GM12878 (cell line): ENCODE data around the gene BFSP2. TPM values are rescaled to one million over a fixed set of nuclear protein-coding genes. Genes with fewer than 3 reads are reported as not detected.

Experiments used
- ATAC-seq: fragments of 200-7000 bp; cut with Tn5 transposase; 3 replicates; pipeline ENCODE4 v1.9.1; 2020; ENCODE audit warnings: mild to moderate bottlenecking, moderate library complexity
- BruUV-seq: library from RNA; stranded (reverse); fragments of 400-500 nt; replicated peaks from 2 replicates; lab custom pipeline; 2021; lab: Mats Ljungman, UMichigan
- CTCF ChIA-PET: fragments of 300-600 bp; sonication (Branson Sonifier 250); formaldehyde crosslinking; extraction: SDS; loops from one replicate; lab custom pipeline; 2021; ENCODE audit warnings: inconsistent platforms; lab: Yijun Ruan, JAX
- POLR2A ChIA-PET: fragments of 350-600 bp; formaldehyde crosslinking; extraction: SDS; loops from one replicate; lab custom pipeline; 2021; ENCODE audit warnings: inconsistent platforms; lab: Charles Lee
- RAD21 ChIA-PET: fragments of 300-600 bp; sonication (Branson Sonifier 250); formaldehyde crosslinking; loops from one replicate; lab custom pipeline; 2023; ENCODE audit warnings: antibody characterized with exemption; ENCODE audit not compliant: unreplicated experiment; lab: Charles Lee
- SMC1A ChIA-PET: fragments of 300-600 bp; sonication (Branson Sonifier 250); formaldehyde crosslinking; loops from one replicate; lab custom pipeline; 2023; ENCODE audit not compliant: unreplicated experiment, uncharacterized antibody; lab: Charles Lee
- DNase-seq: peaks from one replicate; pipeline ENCODE4 v3.0.0-alpha.2; 2011; ENCODE audit warnings: low read depth, low spot score
- FAIRE-seq: peaks from 3 replicates; lab custom pipeline; 2011; peaks lifted over from hg19 to GRCh38; lab: Jason Lieb, UNC
- H2AFZ ChIP-seq: 2 replicates; pipeline ENCODE4 v1.6.0; 2011; ENCODE audit warnings: low read depth, low read length, control low read depth; ENCODE audit not compliant: control insufficient read depth
- H3K27ac ChIP-seq: 2 replicates; pipeline ENCODE4 v1.5.1; 2011; ENCODE audit warnings: control low read depth; ENCODE audit not compliant: control insufficient read depth, insufficient read depth
- H3K27me3 ChIP-seq, 2 experiments: replicated peaks in 1 of 2; 2 replicates each; pipeline versions ENCODE4 v1.6.0 to v1.6.1; 2011; ENCODE audit warnings: low read length in 1 of 2; ENCODE audit not compliant: control insufficient read depth in 2 of 2, insufficient read depth in 2 of 2
- H3K36me3 ChIP-seq, 2 experiments: 2 replicates each; pipeline ENCODE4 v1.5.1; 2011; ENCODE audit warnings: low read length in 1 of 2; ENCODE audit not compliant: control insufficient read depth in 2 of 2, insufficient read depth in 2 of 2
- H3K4me1 ChIP-seq: 2 replicates; pipeline ENCODE4 v1.6.1; 2011; ENCODE audit warnings: mild to moderate bottlenecking, low read length, moderate library complexity, mixed read lengths; ENCODE audit not compliant: control insufficient read depth, insufficient read depth
- H3K4me2 ChIP-seq: 2 replicates; pipeline ENCODE4 v1.6.0; 2011; ENCODE audit warnings: control low read depth; ENCODE audit not compliant: control insufficient read depth, insufficient read depth
- H3K4me3 ChIP-seq: fragments of 200-600 bp; sonication (generic); 2 replicates; pipeline ENCODE4 v1.5.1; 2016
- H3K79me2 ChIP-seq: 2 replicates; pipeline ENCODE4 v1.6.0; 2011; ENCODE audit warnings: low read length; ENCODE audit not compliant: control insufficient read depth, insufficient read depth
- H3K9ac ChIP-seq: 2 replicates; pipeline ENCODE4 v1.8.0; 2011; ENCODE audit warnings: low read length, control low read depth, mixed read lengths; ENCODE audit not compliant: control insufficient read depth, insufficient read depth
- H3K9me3 ChIP-seq: replicated peaks from 3 replicates; pipeline ENCODE4 v1.5.1; 2011; ENCODE audit warnings: mild to moderate bottlenecking, low read length; ENCODE audit not compliant: control insufficient read depth, insufficient read depth
- H4K20me1 ChIP-seq: 2 replicates; pipeline ENCODE4 v1.6.0; 2011; ENCODE audit not compliant: control insufficient read depth, insufficient read depth
- ATF7 ChIP-seq: fragments of 450-650 bp; IDR thresholded peaks from 2 replicates; pipeline ENCODE4 v1.6.1; 2016; ENCODE audit warnings: low read depth, mild to moderate bottlenecking
- CBFB ChIP-seq: IDR thresholded peaks from 2 replicates; pipeline ENCODE4 v1.6.1; 2016; ENCODE audit warnings: antibody characterized with exemption, low read depth
- FOXM1 ChIP-seq: IDR thresholded peaks from 2 replicates; pipeline ENCODE4 v1.6.1; 2012; ENCODE audit warnings: low read depth, mild to moderate bottlenecking, inconsistent platforms, low read length, moderate library complexity
- KAT2A ChIP-seq: conservative IDR thresholded peaks from 2 replicates; pipeline ENCODE4 v1.6.1; 2011; ENCODE audit warnings: low read depth, low read length; ENCODE audit not compliant: control insufficient read depth
- MXI1 ChIP-seq: fragments of 150-350 bp; IDR thresholded peaks from 2 replicates; pipeline ENCODE4 v1.6.1; 2011; ENCODE audit warnings: low read depth, mild to moderate bottlenecking, inconsistent platforms, low read length, improper control_type of control experiment
- MYB ChIP-seq: fragments of 150-350 bp; IDR thresholded peaks from 2 replicates; pipeline ENCODE4 v1.6.1; 2014; ENCODE audit warnings: mild to moderate bottlenecking, low read depth, low read length, borderline replicate concordance
- POLR2AphosphoS5 ChIP-seq: IDR thresholded peaks from 2 replicates; pipeline ENCODE4 v1.6.1; 2011; ENCODE audit warnings: mild to moderate bottlenecking, low read length, inconsistent platforms
- POU2F2 ChIP-seq: IDR thresholded peaks from 3 replicates; pipeline ENCODE4 v1.6.1; 2011; ENCODE audit warnings: low read depth, mild to moderate bottlenecking, low read length, borderline replicate concordance
- RAD21 ChIP-seq: IDR thresholded peaks from 2 replicates; pipeline ENCODE4 v1.6.1; 2011; ENCODE audit warnings: mild to moderate bottlenecking, low read depth, low read length, moderate library complexity; ENCODE audit not compliant: insufficient read depth
- SPI1 ChIP-seq: IDR thresholded peaks from 2 replicates; pipeline ENCODE4 v1.6.1; 2011; ENCODE audit warnings: low read depth, mild to moderate bottlenecking, low read length, moderate library complexity, borderline replicate concordance; ENCODE audit not compliant: insufficient read depth
- TAF1 ChIP-seq: IDR thresholded peaks from 2 replicates; pipeline ENCODE4 v1.6.1; 2011; ENCODE audit warnings: mild to moderate bottlenecking, low read depth, low read length, borderline replicate concordance
- WGBS: methylation state at CpG from one replicate; pipeline ENCODE4 v1.1.6; 2016; ENCODE audit warnings: low lambda C conversion rate; ENCODE audit not compliant: insufficient replicate concordance, insufficient coverage; ENCODE audit errors: missing lambda C conversion rate; 5-methylcytosine and 5-hydroxymethylcytosine counted together
- in situ Hi-C: fragments of 300-500 bp; cut with MboI; formaldehyde crosslinking; loops from 9 replicates; pipeline ENCODE4 v1.14.3; 2018; ENCODE audit warnings: mixed read lengths
- intact Hi-C: fragments of 100-400 bp; cut with micrococcal nuclease; formaldehyde crosslinking; loops from one replicate; pipeline ENCODE4 v1.14.2; 2022; ENCODE audit not compliant: unreplicated experiment
- polyA plus RNA-seq, 11 experiments: library from polyadenylated mRNA; depleted of rRNA in 4 of 11; unstranded in 6 of 11; stranded (reverse) in 5 of 11; fragments of >200 nt; fragmentation: Nextera tagmentation in 4 of 11; fragmentation: Illumina TruSeq in 1 of 11; extraction: Ambion mirVana in 4 of 11; extraction: Trizol in 1 of 11; gene quantifications; 1 replicate in 1 of 11; 2 replicates in 10 of 11; pipeline versions ENCODE4 v1.2.1 to v1.2.3, GENCODE V29; 2011 to 2016; ENCODE audit warnings: inconsistent platforms in 2 of 11, missing spikeins in 2 of 11, low read depth in 1 of 11
- total RNA-seq, 4 experiments: library from RNA; depleted of rRNA in 3 of 4; stranded (reverse); fragments of >200 nt in 3 of 4; fragmentation: Illumina TruSeq in 1 of 4; extraction: Trizol in 1 of 4; gene quantifications; 2 replicates each; pipeline versions ENCODE4 v1.2.1 to v1.2.3, GENCODE V29; 2013 to 2021
- TF ChIP-seq, protein P1 (sequence below): IDR thresholded peaks from 2 replicates; pipeline ENCODE4 v1.6.1; 2012; ENCODE audit warnings: low read depth, low read length, improper control_type of control experiment
- TF ChIP-seq, protein P2 (sequence below): fragments of 450-650 bp; IDR thresholded peaks from 2 replicates; pipeline ENCODE4 v1.6.1; 2017; ENCODE audit warnings: low read depth, mild to moderate bottlenecking, moderate library complexity
- TF ChIP-seq, protein P3 (sequence below): fragments of 450-650 bp; IDR thresholded peaks from 2 replicates; pipeline ENCODE4 v1.6.1; 2017; ENCODE audit warnings: mild to moderate bottlenecking
- TF ChIP-seq, protein P4 (sequence below): fragments of 450-650 bp; conservative IDR thresholded peaks from 2 replicates; pipeline ENCODE4 v1.6.1; 2017; ENCODE audit warnings: mild to moderate bottlenecking, moderate library complexity

The BFSP2 gene
- total and polyA plus RNA-seq, 10 of the 15 experiments (the other 5 are each of a cell fraction or from before 2014, with no cell fraction given): 1.5 to 20.4 (median 7.3) TPM

DNA sequence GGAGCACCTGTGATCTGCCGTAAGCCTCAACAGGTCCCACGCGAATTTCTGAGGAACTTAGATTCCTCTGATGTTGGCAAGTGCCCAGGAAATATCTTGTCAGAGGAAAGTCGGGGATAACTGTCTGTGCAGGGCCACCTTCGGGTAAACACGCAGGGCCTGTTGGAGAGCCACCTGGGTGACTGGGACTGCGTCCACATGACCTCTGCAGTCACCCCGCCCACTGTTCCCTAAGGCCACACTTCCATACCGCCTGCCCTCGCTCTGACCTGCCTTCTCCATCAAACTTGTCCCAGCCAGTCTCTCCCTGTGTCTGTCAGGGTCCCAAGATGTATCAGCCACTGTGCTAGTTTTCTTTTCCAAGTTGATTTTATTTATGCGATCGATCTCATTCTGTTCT, 28.7 kb downstream of the BFSP2 start:
- Histone ChIP-seq H3K79me2 (no peaks in the 10 kb centered on the region), H3K27me3 (no peaks in the 10 kb centered on the region), H3K4me3 (no peak overlapping the region), H3K27ac (no peak overlapping the region), H3K4me2 (no peak overlapping the region), H3K36me3 (no peaks in the 10 kb centered on the region), H2AFZ (no peak overlapping the region), H4K20me1 (no peaks in the 10 kb centered on the region), H3K9me3 (no peaks in the 10 kb centered on the region), H3K9ac (no peak overlapping the region), H3K4me1 (peaks cover 5% of the 10 kb centered on the region; the same call in 1 of the 2 replicates)
- FAIRE-seq (no peak), ATAC-seq (no peak), DNase-seq (no peak)
- intact Hi-C loops (loop anchor here (5.0 kb wide), 1 partner anchor 499 kb away; no protein-coding TSS in a partner anchor), in situ Hi-C loops (no loop called here)
- BruUV-seq: no TSS peak
- ChIA-PET CTCF (no interaction called here), SMC1A (interaction anchor here (0.6 to 1.5 kb wide), 2 partner anchors 384 to 703 kb away, joined by 3 read pairs; no protein-coding TSS in a partner anchor), RAD21 (no interaction called here), POLR2A (no interaction called here)
- TF ChIP-seq POLR2AphosphoS5: no peak
- TF ChIP-seq, protein P1, sequence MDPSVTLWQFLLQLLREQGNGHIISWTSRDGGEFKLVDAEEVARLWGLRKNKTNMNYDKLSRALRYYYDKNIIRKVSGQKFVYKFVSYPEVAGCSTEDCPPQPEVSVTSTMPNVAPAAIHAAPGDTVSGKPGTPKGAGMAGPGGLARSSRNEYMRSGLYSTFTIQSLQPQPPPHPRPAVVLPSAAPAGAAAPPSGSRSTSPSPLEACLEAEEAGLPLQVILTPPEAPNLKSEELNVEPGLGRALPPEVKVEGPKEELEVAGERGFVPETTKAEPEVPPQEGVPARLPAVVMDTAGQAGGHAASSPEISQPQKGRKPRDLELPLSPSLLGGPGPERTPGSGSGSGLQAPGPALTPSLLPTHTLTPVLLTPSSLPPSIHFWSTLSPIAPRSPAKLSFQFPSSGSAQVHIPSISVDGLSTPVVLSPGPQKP: no peak
- TF ChIP-seq, protein P2, sequence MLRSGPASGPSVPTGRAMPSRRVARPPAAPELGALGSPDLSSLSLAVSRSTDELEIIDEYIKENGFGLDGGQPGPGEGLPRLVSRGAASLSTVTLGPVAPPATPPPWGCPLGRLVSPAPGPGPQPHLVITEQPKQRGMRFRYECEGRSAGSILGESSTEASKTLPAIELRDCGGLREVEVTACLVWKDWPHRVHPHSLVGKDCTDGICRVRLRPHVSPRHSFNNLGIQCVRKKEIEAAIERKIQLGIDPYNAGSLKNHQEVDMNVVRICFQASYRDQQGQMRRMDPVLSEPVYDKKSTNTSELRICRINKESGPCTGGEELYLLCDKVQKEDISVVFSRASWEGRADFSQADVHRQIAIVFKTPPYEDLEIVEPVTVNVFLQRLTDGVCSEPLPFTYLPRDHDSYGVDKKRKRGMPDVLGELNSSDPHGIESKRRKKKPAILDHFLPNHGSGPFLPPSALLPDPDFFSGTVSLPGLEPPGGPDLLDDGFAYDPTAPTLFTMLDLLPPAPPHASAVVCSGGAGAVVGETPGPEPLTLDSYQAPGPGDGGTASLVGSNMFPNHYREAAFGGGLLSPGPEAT: no peak
- TF ChIP-seq TAF1: no peak
- TF ChIP-seq, protein P3, sequence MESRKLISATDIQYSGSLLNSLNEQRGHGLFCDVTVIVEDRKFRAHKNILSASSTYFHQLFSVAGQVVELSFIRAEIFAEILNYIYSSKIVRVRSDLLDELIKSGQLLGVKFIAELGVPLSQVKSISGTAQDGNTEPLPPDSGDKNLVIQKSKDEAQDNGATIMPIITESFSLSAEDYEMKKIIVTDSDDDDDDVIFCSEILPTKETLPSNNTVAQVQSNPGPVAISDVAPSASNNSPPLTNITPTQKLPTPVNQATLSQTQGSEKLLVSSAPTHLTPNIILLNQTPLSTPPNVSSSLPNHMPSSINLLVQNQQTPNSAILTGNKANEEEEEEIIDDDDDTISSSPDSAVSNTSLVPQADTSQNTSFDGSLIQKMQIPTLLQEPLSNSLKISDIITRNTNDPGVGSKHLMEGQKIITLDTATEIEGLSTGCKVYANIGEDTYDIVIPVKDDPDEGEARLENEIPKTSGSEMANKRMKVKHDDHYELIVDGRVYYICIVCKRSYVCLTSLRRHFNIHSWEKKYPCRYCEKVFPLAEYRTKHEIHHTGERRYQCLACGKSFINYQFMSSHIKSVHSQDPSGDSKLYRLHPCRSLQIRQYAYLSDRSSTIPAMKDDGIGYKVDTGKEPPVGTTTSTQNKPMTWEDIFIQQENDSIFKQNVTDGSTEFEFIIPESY: no peak
- TF ChIP-seq KAT2A: no peak
- no peak for TF ChIP-seq SPI1
- TF ChIP-seq CBFB: no peak
- no peak for TF ChIP-seq MYB
- TF ChIP-seq, protein P4, sequence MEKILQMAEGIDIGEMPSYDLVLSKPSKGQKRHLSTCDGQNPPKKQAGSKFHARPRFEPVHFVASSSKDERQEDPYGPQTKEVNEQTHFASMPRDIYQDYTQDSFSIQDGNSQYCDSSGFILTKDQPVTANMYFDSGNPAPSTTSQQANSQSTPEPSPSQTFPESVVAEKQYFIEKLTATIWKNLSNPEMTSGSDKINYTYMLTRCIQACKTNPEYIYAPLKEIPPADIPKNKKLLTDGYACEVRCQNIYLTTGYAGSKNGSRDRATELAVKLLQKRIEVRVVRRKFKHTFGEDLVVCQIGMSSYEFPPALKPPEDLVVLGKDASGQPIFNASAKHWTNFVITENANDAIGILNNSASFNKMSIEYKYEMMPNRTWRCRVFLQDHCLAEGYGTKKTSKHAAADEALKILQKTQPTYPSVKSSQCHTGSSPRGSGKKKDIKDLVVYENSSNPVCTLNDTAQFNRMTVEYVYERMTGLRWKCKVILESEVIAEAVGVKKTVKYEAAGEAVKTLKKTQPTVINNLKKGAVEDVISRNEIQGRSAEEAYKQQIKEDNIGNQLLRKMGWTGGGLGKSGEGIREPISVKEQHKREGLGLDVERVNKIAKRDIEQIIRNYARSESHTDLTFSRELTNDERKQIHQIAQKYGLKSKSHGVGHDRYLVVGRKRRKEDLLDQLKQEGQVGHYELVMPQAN: no peak
- TF ChIP-seq POU2F2: no peak
- no peak for TF ChIP-seq ATF7
- TF ChIP-seq MXI1: no peak
- no peak for TF ChIP-seq RAD21
- no peak for TF ChIP-seq FOXM1
- 80% methylated on average over 12 of the region's 12 CpGs for WGBS
